ENCODE data around the gene ACSF2. TPM values are rescaled to one million over a fixed set of nuclear protein-coding genes. Genes with fewer than 3 reads are reported as not detected.
A peak's percentile ranks its signal among the peaks of the same experiment; 100 is the strongest.

ACSF2 gene
- total RNA-seq, 1 donor from 2014 or later: 26.1 TPM

- intact Hi-C loops (cut with DNase I): no loop called here
- no peak for DNase-seq (ENCODE audit: low spot score in 2 of 2)
- TF ChIP-seq CTCF (IDR thresholded peaks at IDR 0.05): peak in 1 of 3 experiments; percentile 14
- Histone ChIP-seq H3K9me3 (no peaks in the 10 kb centered on the region), H3K4me1 (no peaks in the 10 kb centered on the region), H3K4me3 (no peak overlapping the region), H3K27ac (no peak overlapping the region), H3K27me3 (no peaks in the 10 kb centered on the region), H3K36me3 (no peaks in the 10 kb centered on the region)
Measured at GRCh38 chr17:50501054-50501453, 75.0 kb downstream of the ACSF2 start.

GRCh38 chr17:50502301-50502990, 76.4 kb downstream of the ACSF2 start:
- Histone ChIP-seq H3K27me3 (no peaks in the 10 kb centered on the region), H3K27ac (no peak overlapping the region), H3K9me3 (no peaks in the 10 kb centered on the region), H3K4me3 (no peak overlapping the region), H3K36me3 (no peaks in the 10 kb centered on the region), H3K4me1 (no peaks in the 10 kb centered on the region)
- no peak for DNase-seq (ENCODE audit: low spot score in 2 of 2)
- intact Hi-C loops (cut with DNase I): no loop called here
- TF ChIP-seq CTCF (IDR thresholded peaks at IDR 0.05): no peak

GRCh38 chr17:50505591-50506130, 79.6 kb downstream of the ACSF2 start:
- Histone ChIP-seq H3K4me1 (peaks cover 3 to 4% of the 10 kb centered on the region in 2 donors), H3K36me3 (no peaks in the 10 kb centered on the region), H3K4me3 (no peak overlapping the region), H3K9me3 (no peaks in the 10 kb centered on the region), H3K27ac (no peak overlapping the region), H3K27me3 (no peaks in the 10 kb centered on the region)
- no peak for DNase-seq (ENCODE audit: low spot score in 2 of 2)
- no peak for TF ChIP-seq CTCF (IDR thresholded peaks at IDR 0.05)
- intact Hi-C loops (cut with DNase I): no loop called here

- H3K4me1 ChIP-seq: peaks cover 3 to 4% of the 10 kb centered on the region in 2 donors
- no peak overlapping the region for H3K4me3 ChIP-seq
- H3K27ac ChIP-seq: no peak overlapping the region
- no peak for DNase-seq (ENCODE audit: low spot score in 2 of 2)
- intact Hi-C loops (cut with DNase I): no loop called here
- H3K27me3 ChIP-seq: no peaks in the 10 kb centered on the region
- no peak for TF ChIP-seq CTCF (IDR thresholded peaks at IDR 0.05)
- H3K36me3 ChIP-seq: no peaks in the 10 kb centered on the region
- H3K9me3 ChIP-seq: no peaks in the 10 kb centered on the region
Measured at GRCh38 chr17:50506298-50506697, 80.3 kb downstream of the ACSF2 start.

GRCh38 chr17:50507871-50508572, 82.0 kb downstream of the ACSF2 start, which contains the start of gene MYCBPAP:
Gene MYCBPAP (plus strand): TSS chr17:50508439. CDS start chr17:50508675, 236 bp downstream.
- DNase-seq (ENCODE audit: low spot score in 2 of 2): peak; percentile 31 to 92
- Histone ChIP-seq H3K27ac (peak within 1 kb of the TSS; percentile 28 to 80), H3K4me3 (peak within 1 kb of the TSS; percentile 71 to 80), H3K36me3 (no peaks in the 10 kb centered on the region), H3K27me3 (no peaks in the 10 kb centered on the region), H3K4me1 (peaks cover 3 to 4% of the 10 kb centered on the region in 2 donors), H3K9me3 (no peaks in the 10 kb centered on the region)
- intact Hi-C loops (cut with DNase I): loop anchor here (2.0 kb wide), 1 partner anchor 29 kb away; the partner anchor contains the start of gene RSAD1
- TF ChIP-seq CTCF (IDR thresholded peaks at IDR 0.05): no peak
